NCI-H748 treated with DMSO at 0.1 percent for 48 hours (cell line): ENCODE data around the gene PRKCZ.

Experiments used
- DNase-seq: peaks from one replicate; lab custom pipeline; 2025; lab: John Stamatoyannopoulos, UW

Gene PRKCZ

GRCh38 chr1:2178875-2179274, 128.7 kb downstream of the PRKCZ start:
- no peak for DNase-seq

GRCh38 chr1:2179283-2180013, 129.2 kb downstream of the PRKCZ start:
- no peak for DNase-seq

- no peak for DNase-seq
These were observed 130.4 kb downstream of the PRKCZ start for GRCh38 chr1:2180297-2181245.

GRCh38 chr1:2181271-2181670, 131.1 kb downstream of the PRKCZ start:
- no peak for DNase-seq

GRCh38 chr1:2181752-2182151, 131.5 kb downstream of the PRKCZ start:
- no peak for DNase-seq

- DNase-seq: no peak
These were observed 132.2 kb downstream of the PRKCZ start for GRCh38 chr1:2182376-2182775.

GRCh38 chr1:2183937-2184334, 133.7 kb downstream of the PRKCZ start:
- DNase-seq: no peak

- no peak for DNase-seq
These were observed 134.3 kb downstream of the PRKCZ start for GRCh38 chr1:2184531-2184930.

GRCh38 chr1:2184934-2185333, 134.7 kb downstream of the PRKCZ start:
- DNase-seq: no peak

- no peak for DNase-seq
These were observed 136.0 kb downstream of the PRKCZ start for GRCh38 chr1:2185880-2186855.

GRCh38 chr1:2186901-2187300, 136.7 kb downstream of the PRKCZ start:
- no peak for DNase-seq

GRCh38 chr1:2187619-2188018, 137.4 kb downstream of the PRKCZ start:
- no peak for DNase-seq

- no peak for DNase-seq
These were observed 138.1 kb downstream of the PRKCZ start for GRCh38 chr1:2188336-2188735.

- DNase-seq: peak; percentile 66
These were observed 139.5 kb downstream of the PRKCZ start for GRCh38 chr1:2189459-2190425.

- DNase-seq: no peak
These were observed 140.3 kb downstream of the PRKCZ start for GRCh38 chr1:2190491-2190976.

GRCh38 chr1:2192031-2192995, 142.1 kb downstream of the PRKCZ start:
- no peak for DNase-seq

- no peak for DNase-seq
These were observed 143.5 kb downstream of the PRKCZ start for GRCh38 chr1:2193514-2194281.

- DNase-seq: no peak
These were observed 144.2 kb downstream of the PRKCZ start, which contains the start of gene FAAP20 for GRCh38 chr1:2194319-2194897. Gene FAAP20 (minus strand): TSS chr1:2194772. CDS start chr1:2194749, 23 bp downstream.
